Psoas muscle (tissue), 8 donors: ENCODE results near the gene UBE3C. TPM values are rescaled to one million over a fixed set of nuclear protein-coding genes. Genes with fewer than 3 reads are reported as not detected.
"Not testable (repeated sequence)": the region's sequence is repeated elsewhere in the genome, so short reads cannot be mapped to it uniquely, and the experiment has no call there.

Experiments used
- ATAC-seq, 4 donors: fragments of 200-7000 bp; cut with Tn5 transposase; one replicate each; pipeline ENCODE4 v1.9.1; 2020; ENCODE audit warnings: moderate library complexity in 3 of 4, mild to moderate bottlenecking in 2 of 4
- DNase-seq, 2 donors: peaks; one replicate each; pipeline ENCODE4 v3.0.0-alpha.2; 2020
- H3K27ac ChIP-seq: fragments of 200-600 bp; one replicate; pipeline ENCODE4 v1.8.0; 2022
- H3K27me3 ChIP-seq, 3 donors: fragments of 200-600 bp in 1 of 3; one replicate each; pipeline versions ENCODE4 v1.6.1 to v1.8.0; 2013 to 2022; ENCODE audit warnings: low read length in 2 of 3, mild to moderate bottlenecking in 2 of 3, moderate library complexity in 1 of 3; ENCODE audit not compliant: insufficient read depth in 3 of 3
- H3K36me3 ChIP-seq, 2 donors: fragments of 200-600 bp in 1 of 2; one replicate each; pipeline versions ENCODE4 v1.6.1 to v1.8.0; 2013 to 2022; ENCODE audit warnings: low read depth in 1 of 2, mild to moderate bottlenecking in 1 of 2, moderate library complexity in 1 of 2; ENCODE audit not compliant: insufficient read depth in 1 of 2
- H3K4me1 ChIP-seq: fragments of 200-600 bp; one replicate; pipeline ENCODE4 v1.8.0; 2022
- H3K4me3 ChIP-seq: fragments of 200-600 bp; one replicate; pipeline ENCODE4 v1.8.0; 2022; ENCODE audit warnings: mild to moderate bottlenecking
- H3K9me3 ChIP-seq: fragments of 200-600 bp; one replicate; pipeline ENCODE4 v1.8.0; 2022
- CTCF ChIP-seq: fragments of 200-600 bp; IDR thresholded peaks from one replicate; pipeline ENCODE4 v1.8.0; 2022; ENCODE audit warnings: antibody characterized with exemption
- WGBS, 3 donors: extraction: QIAGEN DNeasy Blood & Tissue Kit; methylation state at CpG; one replicate each; pipeline versions ENCODE4 v1.1.6 to v1.1.7; 2013; 5-methylcytosine and 5-hydroxymethylcytosine counted together
- intact Hi-C, 2 donors: fragments of 100-400 bp; cut with DNase I; formaldehyde crosslinking; loops; one replicate each; pipeline versions ENCODE4 v1.11.0 to v1.14.2; 2022
- polyA plus RNA-seq, 3 donors: library from polyadenylated mRNA; stranded (reverse); fragments of 200-250 nt; gene quantifications; one replicate each; pipeline ENCODE4 v1.2.3, GENCODE V29; 2013
- total RNA-seq, 4 donors: library from RNA; stranded (reverse); fragmentation: NEBNext Ultra II Directional in 2 of 4; extraction: Animal tissue kit (Norgen Biotek cat#: 25700) in 2 of 4; gene quantifications; one replicate each; pipeline versions ENCODE4 v1.2.1 to v1.2.4, GENCODE V29; 2021 to 2023
- donor health status: healthy with polysubstance abuse.
- donor health status: DM: no; HTN: no; CAD: no; lungs with moderate emphysema.
- donor health status: Bipolar disorder and iron deficiency.
- donor health status: healthy.
- donor health status: DM: yes; HTN: yes; CAD: no.
- donor health status: DM: no; HTN: no; CAD: no.
- donor health status: DM: no; HTN: no; CAD: no.
- donor health status: DM: yes; HTN: yes; CAD: no.

The UBE3C gene
- total and polyA plus RNA-seq, 7 donors: 31.9 to 94.2 (median 60.2) TPM

GRCh38 chr7:157253850-157254249, 115.1 kb downstream of the UBE3C start:
- no peaks in the 10 kb centered on the region for H3K4me1 ChIP-seq
- ATAC-seq: peak; percentile 65 to 87 (median 73)
- H3K36me3 ChIP-seq: peaks cover 13 to 85% of the 10 kb centered on the region in 2 donors
- 59 to 79% (median 63%) methylated on average over 11 of the region's 11 CpGs for WGBS, 3 donors
- H3K9me3 ChIP-seq: no peaks in the 10 kb centered on the region
- H3K27me3 ChIP-seq: no peaks in the 10 kb centered on the region
- intact Hi-C loops: loop anchor here in 1 of 2 donors (10.0 kb wide), 1 partner anchor 161 kb away; no protein-coding TSS in a partner anchor
- DNase-seq: peak; percentile 70 to 85
- no peak overlapping the region for H3K4me3 ChIP-seq
- no peak overlapping the region for H3K27ac ChIP-seq
- peak; percentile 25 for TF ChIP-seq CTCF

- H3K4me3 ChIP-seq, H3K27me3 ChIP-seq, H3K4me1 ChIP-seq, H3K9me3 ChIP-seq, DNase-seq, H3K27ac ChIP-seq, ATAC-seq: not testable (repeated sequence)
- peaks cover 11 to 86% of the 10 kb centered on the region in 2 donors for H3K36me3 ChIP-seq
- intact Hi-C loops: loop anchor here in 1 of 2 donors (10.0 kb wide), 1 partner anchor 160 kb away; no protein-coding TSS in a partner anchor
- 88 to 95% (median 95%) methylated on average over 18 of the region's 18 CpGs for WGBS, 3 donors
These were observed 116.1 kb downstream of the UBE3C start for GRCh38 chr7:157254781-157255180.

GRCh38 chr7:157255201-157255606, 116.5 kb downstream of the UBE3C start:
- Histone ChIP-seq H3K4me1 (no peaks in the 10 kb centered on the region), H3K27me3 (no peaks in the 10 kb centered on the region), H3K4me3 (no peak overlapping the region), H3K36me3 (peaks cover 11 to 86% of the 10 kb centered on the region in 2 donors), H3K27ac (no peak overlapping the region), H3K9me3 (no peaks in the 10 kb centered on the region)
- intact Hi-C loops: loop anchor here in 1 of 2 donors (10.0 kb wide), 1 partner anchor 160 kb away; no protein-coding TSS in a partner anchor
- no peak for TF ChIP-seq CTCF
- ATAC-seq (no peak), DNase-seq (no peak)
- 69 to 84% (median 76%) methylated on average over 5 of the region's 5 CpGs for WGBS, 3 donors

GRCh38 chr7:157263156-157263555, 124.4 kb downstream of the UBE3C start:
- ATAC-seq (no peak), DNase-seq (no peak)
- Histone ChIP-seq H3K27ac (no peak overlapping the region), H3K4me1 (no peaks in the 10 kb centered on the region), H3K36me3 (peaks cover 6 to 85% of the 10 kb centered on the region in 2 donors), H3K9me3 (no peaks in the 10 kb centered on the region), H3K4me3 (no peak overlapping the region), H3K27me3 (no peaks in the 10 kb centered on the region)
- 95 to 97% (median 96%) methylated on average over 23 of the region's 23 CpGs for WGBS, 3 donors
- TF ChIP-seq CTCF: no peak
- intact Hi-C loops: no loop called here

- intact Hi-C loops: no loop called here
- no peak for TF ChIP-seq CTCF
- DNase-seq: no peak
- Histone ChIP-seq H3K36me3 (peaks cover 6 to 85% of the 10 kb centered on the region in 2 donors), H3K9me3 (no peaks in the 10 kb centered on the region), H3K27ac (no peak overlapping the region), H3K27me3 (no peaks in the 10 kb centered on the region), H3K4me1 (no peaks in the 10 kb centered on the region), H3K4me3 (no peak overlapping the region)
- no peak for ATAC-seq
- 92 to 95% (median 94%) methylated on average over 12 of the region's 12 CpGs for WGBS, 3 donors
These were observed 126.3 kb downstream of the UBE3C start for GRCh38 chr7:157265051-157265450.
